ENCODE data around the gene FARP1. TPM values are rescaled to one million over a fixed set of nuclear protein-coding genes. Genes with fewer than 3 reads are reported as not detected.

The FARP1 gene
- polyA plus RNA-seq, 1 of the 3 experiments (the other 2 are of a cell fraction): 12.0 TPM

- Histone ChIP-seq H3K27me3 (ENCODE audit: insufficient read depth) (no peaks in the 10 kb centered on the region), H4K20me1 (ENCODE audit: insufficient read depth) (peaks cover 36% of the 10 kb centered on the region), H3K79me2 (ENCODE audit: insufficient read depth) (peaks cover 96% of the 10 kb centered on the region), H2AFZ (ENCODE audit: low read depth) (no peak overlapping the region), H3K9ac (no peak overlapping the region), H3K9me3 (no peaks in the 10 kb centered on the region), H3F3A (replicated peaks; ENCODE audit: insufficient read depth) (peaks cover 6% of the 10 kb centered on the region), H3K9me2 (no peaks in the 10 kb centered on the region), H3K36me3 (replicated peaks in 1 of 2; ENCODE audit: control insufficient read depth in 1 of 2, insufficient read depth in 2 of 2, low read length in 1 of 2) (no peaks in the 10 kb centered on the region), H3K27ac (ENCODE audit: low read depth in 2 of 2, low read length in 1 of 2) (peak overlapping the region in 1 of 2 experiments; percentile 79; a peak in 2 of 4 replicates), H3K4me2 (no peak overlapping the region), H3K4me1 (ENCODE audit: control insufficient read depth in 1 of 2, insufficient read depth in 2 of 2, low read depth in 1 of 2, low read length in 1 of 2) (peaks cover 11 to 43% of the 10 kb centered on the region in 2 experiments), H3K4me3 (ENCODE audit: low read depth in 2 of 2, low read length in 1 of 2) (no peak overlapping the region)
- WGBS (ENCODE audit: low lambda C conversion rate): 79% methylated on average over 9 of the region's 9 CpGs
- POLR2A ChIA-PET: no interaction called here
- DNase-seq: no peak
- TF ChIP-seq RFX5 (IDR thresholded peaks at IDR 0.05; ENCODE audit: low read length) (no peak), IRF3 (IDR thresholded peaks at IDR 0.05; ENCODE audit: low read depth, low read length) (no peak), RCOR1 (IDR thresholded peaks at IDR 0.05; ENCODE audit: low read length) (no peak), USF2 (IDR thresholded peaks at IDR 0.05; ENCODE audit: borderline replicate concordance, low read depth, low read length) (no peak), FOXM1 (IDR thresholded peaks at IDR 0.05; ENCODE audit: low read depth) (no peak), TCF12 (IDR thresholded peaks at IDR 0.05) (peak; percentile 11; the same call in 1 of the 2 replicates), TEAD4 (IDR thresholded peaks at IDR 0.05; ENCODE audit: borderline replicate concordance, insufficient read depth) (no peak), FOXJ3 (CRISPR knock-in tag; IDR thresholded peaks at IDR 0.05) (no peak), JUND (IDR thresholded peaks at IDR 0.05) (no peak), MAX (IDR thresholded peaks at IDR 0.05; ENCODE audit: low read depth) (no peak), EZH2phosphoT487 (IDR thresholded peaks at IDR 0.05; ENCODE audit: borderline replicate concordance, low read depth) (no peak), EP300 (IDR thresholded peaks at IDR 0.05; ENCODE audit: borderline replicate concordance in 1 of 2, low read depth in 1 of 2, low read length in 1 of 2) (0 out of 4 replicates have a peak, but pooled peaks of 1 of the 2 experiments have one; percentile 45), NRF1 (IDR thresholded peaks at IDR 0.05; ENCODE audit: low read depth, low read length) (no peak), GATA2 (CRISPR knock-in tag; IDR thresholded peaks at IDR 0.05) (peak; percentile 68), SMC3 (IDR thresholded peaks at IDR 0.05; ENCODE audit: low read depth, low read length) (no peak), MXI1 (IDR thresholded peaks at IDR 0.05; ENCODE audit: low read depth, low read length) (no peak), TAF1 (IDR thresholded peaks at IDR 0.05; ENCODE audit: borderline replicate concordance, low read depth, low read length) (no peak), RAD21 (IDR thresholded peaks at IDR 0.05; ENCODE audit: low read length) (no peak), CHD2 (IDR thresholded peaks at IDR 0.05; ENCODE audit: low read length, partially characterized antibody) (no peak), ELF1 (IDR thresholded peaks at IDR 0.05) (no peak), SIN3A (IDR thresholded peaks at IDR 0.05; ENCODE audit: borderline replicate concordance, low read depth, low read length) (no peak), MEF2A (IDR thresholded peaks at IDR 0.05; ENCODE audit: borderline replicate concordance, low read depth) (no peak), CTCF (IDR thresholded peaks at IDR 0.05) (no peak)
- CTCF ChIA-PET: interaction anchor here (0.8 to 3.5 kb wide), 5 partner anchors 8 to 163 kb away, joined by 3 to 15 read pairs (median 4); no protein-coding TSS in a partner anchor
Measured at GRCh38 chr13:98490195-98490836, 347.4 kb downstream of the FARP1 start.
